ENCODE measurements around the gene ADRA2C.

The ADRA2C gene

GRCh38 chr4:3769642-3770184 is 3.5 kb downstream of the ADRA2C start:
- H3K27ac ChIP-seq, result no peak overlapping the region
- TF ChIP-seq ZFX (IDR thresholded peaks at IDR 0.05; ENCODE audit: borderline replicate concordance) (no peak), CTCF (IDR thresholded peaks at IDR 0.05) (no peak)

- no peak overlapping the region for H3K27ac ChIP-seq
- TF ChIP-seq ZFX (IDR thresholded peaks at IDR 0.05; ENCODE audit: borderline replicate concordance) (no peak), CTCF (IDR thresholded peaks at IDR 0.05) (no peak)
These were observed 4.4 kb downstream of the ADRA2C start for GRCh38 chr4:3770323-3771163.

- TF ChIP-seq CTCF (IDR thresholded peaks at IDR 0.05) (no peak), ZFX (IDR thresholded peaks at IDR 0.05; ENCODE audit: borderline replicate concordance) (no peak)
- H3K27ac ChIP-seq, result no peak overlapping the region
These were observed 5.1 kb downstream of the ADRA2C start for GRCh38 chr4:3771164-3771809.

- TF ChIP-seq CTCF (IDR thresholded peaks at IDR 0.05) (no peak), ZFX (IDR thresholded peaks at IDR 0.05; ENCODE audit: borderline replicate concordance) (no peak)
- H3K27ac ChIP-seq, result no peak overlapping the region
These were observed 5.8 kb downstream of the ADRA2C start for GRCh38 chr4:3771939-3772495.

- no peak overlapping the region for H3K27ac ChIP-seq
- TF ChIP-seq CTCF (IDR thresholded peaks at IDR 0.05), result no peak
- no peak for TF ChIP-seq ZFX (IDR thresholded peaks at IDR 0.05; ENCODE audit: borderline replicate concordance)
These were observed 6.4 kb downstream of the ADRA2C start for GRCh38 chr4:3772632-3773031.

GRCh38 chr4:3773552-3774001 is 7.4 kb downstream of the ADRA2C start:
- no peak overlapping the region for H3K27ac ChIP-seq
- TF ChIP-seq CTCF (IDR thresholded peaks at IDR 0.05), result no peak
- TF ChIP-seq ZFX (IDR thresholded peaks at IDR 0.05; ENCODE audit: borderline replicate concordance), result no peak
